ENCODE measurements around the gene GPR155. TPM values are rescaled to one million over a fixed set of nuclear protein-coding genes. Genes with fewer than 3 reads are reported as not detected.

Gene GPR155
- total and polyA plus RNA-seq, 2 of the 4 experiments (the other 2 are of a cell fraction), result 2.3 to 3.4 TPM

DNA sequence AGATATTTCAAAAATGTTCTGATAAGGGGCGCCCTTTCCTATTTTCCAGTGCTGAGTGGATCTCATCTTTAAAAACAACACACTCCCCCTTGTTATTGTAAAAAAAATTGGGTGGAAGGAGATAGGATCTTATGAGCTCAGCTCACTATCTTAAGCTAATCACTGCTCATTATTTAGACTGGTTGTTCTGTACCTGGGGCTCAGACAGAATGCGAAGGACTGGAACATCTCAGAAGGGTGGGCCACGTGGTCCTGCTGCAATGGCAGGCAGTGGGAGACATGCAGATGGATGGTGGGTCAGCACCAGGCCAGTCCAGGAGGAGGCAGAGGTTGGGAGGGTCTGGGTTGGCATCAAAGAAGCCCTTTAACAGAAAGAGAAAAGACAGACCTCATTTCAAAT lies 48.3 kb upstream of the GPR155 start:
- Histone ChIP-seq H4K20me1 (ENCODE audit: insufficient read depth, low read length) (no peaks in the 10 kb centered on the region), H3K27me3 (ENCODE audit: control insufficient read depth, insufficient read depth, low read length) (peaks cover 4% of the 10 kb centered on the region), H3K14ac (replicated peaks; ENCODE audit: low read depth, low read length) (no peak overlapping the region), H3K9ac (ENCODE audit: low read depth, low read length) (no peak overlapping the region), H3K79me1 (ENCODE audit: low read depth in 1 of 2, low read length in 2 of 2) (no peaks in the 10 kb centered on the region), H3K4me1 (ENCODE audit: control insufficient read depth, insufficient read depth, low read length) (no peaks in the 10 kb centered on the region), H3K4ac (ENCODE audit: low read depth, low read length) (no peak overlapping the region), H3K4me3 (ENCODE audit: insufficient read depth, low read depth, low read length) (no peak overlapping the region), H3K27ac (ENCODE audit: insufficient read depth, low read length) (no peak overlapping the region), H3K56ac (ENCODE audit: extremely low read depth, insufficient read depth, low read length) (no peak overlapping the region), H2AFZ (replicated peaks; ENCODE audit: low read length, poor library complexity) (no peak overlapping the region), H3K23ac (ENCODE audit: low read depth, low read length) (no peak overlapping the region), H2BK5ac (ENCODE audit: low read depth, low read length, poor library complexity, severe bottlenecking) (no peak overlapping the region), H2AK9ac (replicated peaks; ENCODE audit: low read depth, low read length, poor library complexity) (no peak overlapping the region), H4K5ac (ENCODE audit: low read depth, low read length) (no peak overlapping the region), H4K8ac (ENCODE audit: low read depth in 2 of 2, low read length in 2 of 2) (no peak overlapping the region), H4K91ac (ENCODE audit: insufficient read depth, low read depth, low read length) (no peak overlapping the region), H3K36me3 (ENCODE audit: control insufficient read depth, insufficient read depth, low read length) (no peaks in the 10 kb centered on the region), H2AK5ac (ENCODE audit: low read depth, low read length) (no peak overlapping the region), H3K18ac (ENCODE audit: low read depth, low read length) (no peak overlapping the region), H3K9me3 (ENCODE audit: control insufficient read depth, insufficient read depth, low read length) (no peaks in the 10 kb centered on the region), H2BK120ac (ENCODE audit: low read depth, low read length) (no peak overlapping the region), H2BK20ac (ENCODE audit: low read depth, low read length) (no peak overlapping the region), H2BK15ac (ENCODE audit: low read depth, low read length) (no peak overlapping the region), H3K9me1 (ENCODE audit: insufficient read depth, low read length) (no peaks in the 10 kb centered on the region), H3K4me2 (ENCODE audit: low read depth, low read length) (no peak overlapping the region)
- ChIA-PET POLR2A (ENCODE audit: unreplicated experiment) (interaction anchor here (0.6 kb wide), 1 partner anchor 38 kb away, joined by 3 read pairs; no protein-coding TSS in a partner anchor), CTCF (no interaction called here)
- in situ Hi-C loops (cut with MboI; ENCODE audit: low sequenced_read_pairs) (loop anchor here (5.0 kb wide), 1 partner anchor 68 kb away; no protein-coding TSS in a partner anchor), intact Hi-C loops (cut with micrococcal nuclease) (no loop called here), dilution Hi-C loops (cut with HindIII; ENCODE audit: low sequenced_read_pairs, unreplicated experiment) (no loop called here)
- no CpG with 5 or more reads among the region's 3 CpGs for WGBS, 2 experiments (ENCODE audit: extremely low coverage in 2 of 2, insufficient read length in 1 of 2)
- no TSS peak for BruUV-seq (replicated peaks)
- ATAC-seq (ENCODE audit: low read depth), result no peak
- no peak for TF ChIP-seq RAD21 (IDR thresholded peaks at IDR 0.05; ENCODE audit: low read length)
- TF ChIP-seq MAZ (IDR thresholded peaks at IDR 0.05; ENCODE audit: borderline replicate concordance, low read depth, low read length), result no peak
- no peak for TF ChIP-seq SMC3 (IDR thresholded peaks at IDR 0.05; ENCODE audit: low read depth, low read length)
- TF ChIP-seq, protein P1, sequence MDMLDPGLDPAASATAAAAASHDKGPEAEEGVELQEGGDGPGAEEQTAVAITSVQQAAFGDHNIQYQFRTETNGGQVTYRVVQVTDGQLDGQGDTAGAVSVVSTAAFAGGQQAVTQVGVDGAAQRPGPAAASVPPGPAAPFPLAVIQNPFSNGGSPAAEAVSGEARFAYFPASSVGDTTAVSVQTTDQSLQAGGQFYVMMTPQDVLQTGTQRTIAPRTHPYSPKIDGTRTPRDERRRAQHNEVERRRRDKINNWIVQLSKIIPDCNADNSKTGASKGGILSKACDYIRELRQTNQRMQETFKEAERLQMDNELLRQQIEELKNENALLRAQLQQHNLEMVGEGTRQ (IDR thresholded peaks at IDR 0.05; ENCODE audit: low read depth, low read length), result no peak
- no peak for DNase-seq

Measured in IMR-90 (cell line).